Cerebellar cortex (tissue), 1 donor: ENCODE data around the gene NAA25.
A peak's percentile ranks its signal among the peaks of the same experiment; 100 is the strongest.
"Not testable (repeated sequence)": the region's sequence is repeated elsewhere in the genome, so short reads cannot be mapped to it uniquely, and the experiment has no call there.

Experiments used
- DNase-seq: peaks from one replicate; pipeline ENCODE4 v3.0.0-alpha.2; 2015; ENCODE audit warnings: low spot score

The NAA25 gene

DNA sequence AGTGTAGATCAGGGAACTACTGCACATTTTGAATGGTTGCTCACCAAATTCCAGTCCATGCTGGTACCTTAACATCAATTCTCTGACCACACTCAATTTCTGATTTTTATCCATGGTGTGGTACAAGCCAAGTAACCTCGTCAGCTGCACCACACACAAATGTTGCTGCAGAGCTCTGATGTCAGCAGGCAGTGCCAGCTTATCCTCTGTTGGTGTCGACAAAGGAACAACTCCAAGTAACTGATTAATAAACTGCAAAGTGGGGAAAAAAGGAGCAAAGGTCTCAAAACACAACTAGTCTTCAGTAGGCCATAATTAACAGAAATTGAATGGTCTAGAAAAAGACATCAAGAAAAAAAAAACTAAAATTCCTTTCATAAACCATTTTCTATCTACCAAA, 47.4 kb downstream of the NAA25 start:
- DNase-seq, result no peak

DNA sequence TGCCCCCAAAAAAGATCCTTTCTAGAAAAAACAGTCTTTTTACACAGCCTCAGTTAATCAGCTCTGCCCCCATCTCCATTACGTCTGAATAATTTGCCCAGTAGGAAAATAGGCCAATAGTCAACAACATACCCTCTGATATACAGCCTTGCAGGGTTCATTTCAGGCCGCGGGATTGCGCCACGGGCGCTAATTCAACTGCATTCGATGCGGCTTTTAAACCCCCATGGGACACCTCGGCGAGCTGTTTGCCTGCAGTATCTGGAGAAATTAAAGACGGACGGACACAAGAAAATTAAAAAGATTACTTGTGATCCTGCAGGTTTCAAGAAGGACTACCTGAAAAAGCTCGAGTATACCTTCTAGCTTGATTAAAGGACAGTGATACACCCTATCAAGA, 59.2 kb downstream of the NAA25 start:
- no peak for DNase-seq

DNA sequence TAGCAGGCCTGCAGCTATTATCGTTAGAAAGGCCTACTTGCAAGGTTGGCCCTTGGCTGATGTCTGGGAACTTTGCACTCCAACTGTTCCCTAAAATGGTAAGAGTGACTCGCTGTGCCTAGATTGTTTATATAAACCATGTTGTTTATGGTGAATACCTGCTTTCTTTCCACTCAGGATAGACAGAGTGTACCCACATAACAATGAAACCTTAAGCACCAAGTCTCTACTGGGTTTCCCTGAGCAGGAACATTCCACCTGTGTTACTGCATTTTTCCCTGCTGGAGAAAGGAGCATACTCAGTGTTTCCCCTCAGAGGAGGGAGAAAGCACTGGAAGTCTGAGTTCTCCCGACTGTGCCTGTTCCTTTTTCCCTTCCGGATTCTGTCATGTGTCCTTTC, 62.6 kb downstream of the NAA25 start:
- no peak for DNase-seq

DNA sequence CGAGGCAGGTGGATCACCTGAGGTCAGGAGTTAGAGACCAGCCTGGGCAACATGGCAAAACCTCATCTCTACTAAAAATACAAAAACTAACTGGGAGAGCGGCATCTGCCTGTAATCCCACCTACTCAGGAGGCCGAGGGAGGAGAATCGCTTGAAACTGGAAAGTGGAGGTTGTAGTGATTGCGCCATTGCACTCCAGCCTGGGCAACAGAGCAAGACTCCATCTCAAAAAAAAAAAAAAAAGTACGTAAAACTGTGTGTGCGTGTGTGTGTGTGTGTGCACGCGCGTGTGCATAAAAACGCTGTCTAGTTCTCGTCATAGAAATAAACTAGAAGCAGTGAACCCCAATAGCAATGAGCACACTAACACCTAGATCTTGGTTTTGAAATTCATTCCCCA, 72.0 kb downstream of the NAA25 start:
- not testable (repeated sequence) for DNase-seq

DNA sequence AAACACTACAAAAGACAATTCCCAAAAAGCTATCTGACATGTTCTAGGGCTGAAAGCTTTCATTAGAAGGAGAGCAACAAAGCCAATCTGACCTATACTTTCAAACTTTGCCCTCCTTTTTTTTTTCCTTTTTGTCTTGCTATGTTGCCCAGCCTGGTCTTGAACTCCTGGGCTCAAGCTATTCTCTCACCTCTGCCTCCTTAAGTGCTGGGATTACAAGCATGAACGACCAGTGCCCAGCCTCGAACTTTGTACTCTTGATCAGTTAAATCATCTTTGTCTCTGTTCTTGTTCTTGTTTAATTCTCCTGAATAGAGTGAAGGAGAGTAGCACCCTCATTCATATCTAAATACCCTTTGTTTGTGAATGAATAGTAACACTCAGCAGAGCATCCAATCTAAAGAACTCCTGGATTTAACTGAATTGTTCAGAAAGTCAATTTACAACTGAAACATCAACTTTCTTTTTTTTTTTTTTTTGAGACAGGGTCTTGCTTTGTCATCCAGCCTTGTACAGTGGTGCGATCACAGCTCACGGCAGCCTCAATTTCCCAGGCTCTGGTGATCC, 73.3 kb downstream of the NAA25 start:
- no peak for DNase-seq

DNA sequence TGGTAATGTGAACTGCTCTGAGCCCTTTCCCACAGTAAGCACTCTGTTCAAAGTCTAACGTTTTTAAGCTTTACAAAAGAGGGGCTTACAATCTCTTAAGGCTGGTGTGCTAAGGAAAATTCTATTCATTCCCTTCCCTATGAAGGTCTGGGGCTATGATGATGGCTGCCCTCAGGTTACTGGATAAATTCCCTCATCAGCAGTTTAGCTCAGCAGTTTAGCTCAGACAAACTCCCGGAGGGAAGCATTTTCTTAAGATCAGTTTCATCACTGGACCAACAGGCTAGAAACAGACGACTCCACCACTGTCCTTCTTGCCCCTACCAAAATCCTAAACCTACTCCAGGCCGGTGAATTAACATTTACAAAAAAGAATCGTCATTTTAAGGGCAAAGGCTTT, 76.3 kb downstream of the NAA25 start:
- no peak for DNase-seq

DNA sequence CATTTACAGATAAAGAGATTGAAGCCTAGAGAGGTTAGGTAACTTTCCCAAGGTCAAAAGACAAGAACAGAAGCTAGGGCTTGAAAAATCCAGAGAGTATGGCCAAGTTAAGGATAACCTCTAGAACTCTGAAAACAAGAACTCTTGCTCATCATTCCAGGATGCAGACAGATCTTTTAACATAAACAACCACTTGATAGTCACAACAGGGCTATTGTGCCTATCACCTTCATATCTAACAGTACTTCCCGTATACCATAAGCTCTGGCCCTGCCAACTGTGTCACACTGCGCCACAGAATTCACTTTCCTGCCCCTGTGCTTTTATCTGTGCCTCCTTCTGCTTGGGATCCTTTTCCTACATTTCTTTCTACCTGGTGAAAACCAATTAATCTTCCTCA, 77.1 kb downstream of the NAA25 start:
- no peak for DNase-seq

DNA sequence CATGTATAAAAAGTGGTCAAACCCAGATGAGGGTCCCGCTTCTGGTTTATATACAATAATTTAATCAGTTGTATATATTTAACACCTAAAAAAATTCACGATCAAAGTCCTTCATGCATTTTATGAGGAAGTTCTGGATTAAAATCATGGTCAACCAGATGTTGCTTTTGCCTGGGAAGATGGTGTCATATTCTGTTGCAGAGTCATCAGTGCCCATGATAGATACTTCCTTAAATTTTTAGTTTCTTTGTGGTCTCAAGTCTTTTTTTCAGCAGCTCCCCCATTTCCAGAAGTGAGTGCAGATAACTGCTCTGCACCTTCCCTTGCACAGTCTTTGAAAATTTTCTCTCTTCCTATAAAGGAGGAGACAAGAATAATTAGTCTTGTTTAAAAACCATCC, 79.3 kb downstream of the NAA25 start:
- no peak for DNase-seq

DNA sequence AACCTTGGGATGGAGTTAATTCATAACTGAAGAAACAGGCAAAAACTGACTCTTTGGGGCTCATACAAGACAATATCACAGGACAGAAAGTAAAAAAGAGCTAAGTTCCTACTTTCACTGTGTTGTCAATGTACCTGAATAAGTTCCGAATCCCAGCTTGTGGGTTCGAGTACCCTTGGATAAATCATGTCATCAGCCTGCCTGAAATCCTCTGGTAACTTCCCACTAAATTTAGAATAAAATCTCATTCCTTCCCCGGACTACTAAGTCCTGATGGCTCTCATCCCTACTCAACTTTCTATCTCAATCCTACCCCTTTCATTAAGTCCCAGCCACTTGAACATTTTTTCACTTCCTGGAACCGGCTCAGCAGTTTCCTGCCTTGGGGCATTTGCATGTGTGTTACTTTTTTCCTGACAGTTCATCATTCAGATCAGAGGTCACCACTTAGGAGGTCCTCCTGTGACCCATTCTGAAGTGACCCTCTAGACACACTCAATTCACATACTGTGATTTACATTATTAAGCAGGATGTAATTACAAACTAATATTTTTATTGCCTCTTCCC, 82.7 kb downstream of the NAA25 start:
- DNase-seq, result no peak

DNA sequence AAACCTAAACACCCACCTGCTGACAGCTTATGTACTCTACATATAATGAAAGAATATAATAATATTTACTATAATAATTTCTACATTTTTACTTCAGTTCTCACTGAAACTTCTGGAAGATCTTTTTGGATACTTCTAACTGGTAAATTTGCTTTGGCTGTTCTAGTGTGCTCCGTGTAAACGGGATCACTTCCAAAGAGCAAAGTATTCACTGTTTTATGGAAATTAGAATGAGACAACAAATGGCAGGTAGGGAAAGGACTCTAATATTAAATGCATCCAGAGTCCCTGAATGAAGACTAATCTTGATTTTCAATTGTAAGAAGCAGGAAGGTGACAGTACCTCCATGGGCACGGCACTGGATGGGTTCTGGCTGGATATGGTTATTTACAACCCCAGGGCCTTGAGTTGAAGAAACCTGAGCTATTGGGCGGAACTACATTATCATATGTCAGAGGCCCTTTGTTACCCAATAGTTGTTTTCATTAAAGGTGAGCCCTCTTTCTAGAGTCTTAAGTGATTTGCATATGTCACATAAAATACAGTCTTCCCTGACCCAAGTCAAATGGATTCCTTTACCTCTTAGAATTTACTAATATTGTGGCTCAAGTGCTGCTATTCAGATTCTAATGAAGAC, 84.7 kb downstream of the NAA25 start:
- no peak for DNase-seq

DNA sequence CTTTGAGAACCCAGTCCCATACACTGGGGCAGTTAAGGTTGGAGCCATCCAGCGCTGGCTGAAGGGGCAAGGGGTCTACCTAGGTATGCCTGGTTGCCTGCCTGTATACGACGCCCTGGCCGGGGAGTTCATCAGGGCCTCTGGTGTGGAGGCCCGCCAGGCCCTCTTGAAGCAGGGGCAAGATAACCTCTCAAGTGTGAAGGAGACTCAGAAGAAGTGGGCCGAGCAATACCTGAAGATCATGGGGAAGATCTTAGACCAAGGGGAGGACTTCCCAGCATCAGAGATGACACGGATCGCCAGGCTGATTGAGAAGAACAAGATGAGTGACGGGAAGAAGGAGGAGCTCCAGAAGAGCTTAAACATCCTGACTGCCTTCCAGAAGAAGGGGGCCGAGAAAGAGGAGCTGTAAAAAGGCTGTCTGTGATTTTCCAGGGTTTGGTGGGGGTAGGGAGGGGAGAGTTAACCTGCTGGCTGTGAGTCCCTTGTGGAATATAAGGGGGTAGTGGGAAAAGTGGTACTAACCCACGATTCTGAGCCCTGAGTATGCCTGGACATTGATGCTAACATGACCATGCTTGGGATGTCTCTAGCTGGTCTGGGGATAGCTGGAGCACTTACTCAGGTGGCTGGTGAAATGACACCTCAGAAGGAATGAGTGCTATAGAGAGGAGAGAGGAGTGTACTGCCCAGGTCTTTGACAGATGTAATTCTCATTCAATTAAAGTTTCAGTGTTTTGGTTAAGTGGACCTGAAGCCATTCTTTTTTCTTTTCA, 86.2 kb downstream of the NAA25 start:
- no peak for DNase-seq

DNA sequence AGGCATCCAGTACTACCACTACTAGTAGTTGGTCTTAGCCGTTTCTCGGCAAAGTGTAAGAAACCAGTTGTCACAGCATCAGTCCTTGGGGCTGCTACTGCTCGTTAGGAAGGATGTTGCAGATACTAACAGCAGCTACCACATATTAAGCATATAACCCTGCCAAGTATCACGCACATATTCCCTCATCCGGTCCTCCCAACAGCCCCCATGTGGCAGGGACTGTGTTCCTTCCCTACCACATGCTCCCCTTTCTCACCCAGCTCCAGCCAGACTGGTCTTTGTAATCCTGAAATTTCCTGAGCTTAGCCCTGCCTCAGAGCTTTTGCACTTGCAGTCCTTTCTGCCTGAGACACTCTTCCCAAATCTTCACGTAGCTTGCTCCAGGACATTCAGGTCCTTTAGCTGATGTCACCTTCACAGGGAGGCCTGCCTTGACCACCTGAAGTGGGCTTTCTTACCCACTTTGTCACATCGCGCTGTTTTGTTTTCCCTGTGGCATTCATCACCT, 87.6 kb downstream of the NAA25 start:
- no peak for DNase-seq

DNA sequence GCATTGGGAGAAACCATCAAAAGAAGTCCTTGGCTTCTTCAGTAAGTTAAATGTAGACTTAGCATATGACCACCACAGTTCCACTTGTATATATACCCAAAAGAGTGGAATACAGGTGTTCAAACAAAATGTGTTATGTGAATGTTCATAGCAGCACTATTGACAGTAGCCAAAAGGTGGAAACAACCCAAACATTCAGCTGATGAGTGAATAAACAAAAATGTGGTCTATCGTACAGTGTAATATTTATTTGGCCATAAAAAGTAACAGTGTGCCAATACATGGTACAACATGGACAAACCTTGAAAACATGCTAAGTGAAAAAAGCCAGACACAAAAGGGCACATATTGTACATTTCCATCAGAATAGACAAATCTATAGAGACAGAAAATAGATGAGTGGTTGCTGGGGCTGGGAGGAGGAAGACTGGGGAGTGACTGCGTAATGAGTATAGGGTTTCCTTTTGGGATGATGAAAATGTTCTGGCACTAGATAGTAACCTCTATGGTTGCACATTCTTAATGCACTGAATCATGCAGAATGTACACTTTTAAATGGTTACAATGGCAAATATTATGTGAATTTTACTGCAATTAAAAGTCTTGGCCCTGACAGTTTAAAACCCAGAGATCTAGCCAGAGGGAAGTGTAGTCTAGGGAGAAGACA, 89.9 kb downstream of the NAA25 start:
- DNase-seq, result no peak

DNA sequence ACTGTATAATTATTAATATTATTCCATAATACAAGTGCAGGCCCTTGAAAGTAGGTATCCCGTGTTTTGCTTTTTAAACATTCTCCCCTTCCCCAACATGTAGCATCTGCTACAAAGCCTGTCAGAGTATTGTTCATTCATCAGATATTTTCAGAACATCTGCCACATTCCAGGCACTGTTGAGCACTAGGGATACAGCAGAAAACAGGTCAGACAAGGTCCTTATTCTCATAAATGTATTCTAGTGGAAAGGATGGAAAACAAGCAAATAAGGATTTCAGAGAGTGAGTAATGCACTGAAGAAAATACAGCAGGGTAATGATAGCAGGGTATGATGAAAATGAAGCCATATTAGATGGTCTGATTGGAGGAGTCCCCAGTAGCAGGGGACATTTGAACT, 91.5 kb downstream of the NAA25 start:
- no peak for DNase-seq

DNA sequence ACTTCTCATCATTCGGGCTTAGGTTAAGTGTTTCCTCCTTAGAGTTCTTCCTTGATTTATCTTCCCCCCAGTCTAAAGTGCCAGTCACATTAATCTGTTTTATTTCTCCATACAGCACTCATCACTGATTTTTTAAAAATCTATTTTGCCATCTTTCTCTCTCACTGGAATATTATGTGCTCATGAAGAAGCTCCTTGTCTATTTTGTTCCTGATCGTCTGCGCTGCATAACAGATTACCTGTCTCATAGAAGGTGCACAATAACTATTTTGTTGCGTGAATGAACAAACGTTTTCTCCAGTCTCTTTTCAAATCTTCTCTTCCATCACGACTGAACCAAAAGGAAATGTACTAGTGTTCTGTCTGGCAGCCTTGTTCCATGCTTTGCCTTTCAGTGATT, 92.6 kb downstream of the NAA25 start:
- no peak for DNase-seq

DNA sequence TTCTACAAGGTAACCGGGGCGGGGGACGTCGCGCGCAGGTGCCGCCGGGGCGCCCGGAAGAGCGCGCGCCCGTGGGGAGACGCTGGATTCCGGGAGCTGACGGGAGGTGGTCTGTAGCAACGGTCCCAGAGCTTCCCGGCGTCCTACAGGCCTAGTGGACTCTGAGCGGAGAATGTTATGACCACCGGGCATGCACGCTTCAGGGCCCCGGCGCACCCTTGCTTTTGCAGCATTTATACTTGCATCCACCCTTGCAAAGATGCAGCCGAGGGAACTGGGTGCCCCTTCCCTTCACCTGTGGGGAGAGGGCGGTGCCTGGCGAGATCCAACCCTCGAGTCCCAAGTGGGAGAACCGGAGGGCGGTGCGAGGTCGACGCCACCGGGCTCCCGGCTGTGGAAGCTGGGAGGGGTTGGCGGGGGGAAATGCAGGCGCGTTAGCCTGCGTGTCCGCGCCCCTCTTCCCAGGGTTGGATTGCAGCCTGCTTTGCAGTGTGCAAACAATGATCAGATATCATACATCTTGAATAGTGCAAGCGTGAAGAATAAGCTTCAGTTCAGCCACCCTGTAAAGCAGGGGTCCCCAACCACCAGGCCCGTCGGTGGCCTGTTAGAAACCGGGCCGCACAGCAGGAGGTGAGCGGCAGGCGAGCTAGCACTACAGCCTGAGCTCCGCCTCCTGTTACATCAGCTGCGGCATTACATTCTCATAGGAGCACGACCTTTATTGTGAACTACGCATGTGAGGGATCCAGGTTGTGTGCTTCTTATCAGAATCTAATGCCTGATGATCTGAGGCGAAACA, 94.8 kb downstream of the NAA25 start:
- DNase-seq, result peak; percentile 89

DNA sequence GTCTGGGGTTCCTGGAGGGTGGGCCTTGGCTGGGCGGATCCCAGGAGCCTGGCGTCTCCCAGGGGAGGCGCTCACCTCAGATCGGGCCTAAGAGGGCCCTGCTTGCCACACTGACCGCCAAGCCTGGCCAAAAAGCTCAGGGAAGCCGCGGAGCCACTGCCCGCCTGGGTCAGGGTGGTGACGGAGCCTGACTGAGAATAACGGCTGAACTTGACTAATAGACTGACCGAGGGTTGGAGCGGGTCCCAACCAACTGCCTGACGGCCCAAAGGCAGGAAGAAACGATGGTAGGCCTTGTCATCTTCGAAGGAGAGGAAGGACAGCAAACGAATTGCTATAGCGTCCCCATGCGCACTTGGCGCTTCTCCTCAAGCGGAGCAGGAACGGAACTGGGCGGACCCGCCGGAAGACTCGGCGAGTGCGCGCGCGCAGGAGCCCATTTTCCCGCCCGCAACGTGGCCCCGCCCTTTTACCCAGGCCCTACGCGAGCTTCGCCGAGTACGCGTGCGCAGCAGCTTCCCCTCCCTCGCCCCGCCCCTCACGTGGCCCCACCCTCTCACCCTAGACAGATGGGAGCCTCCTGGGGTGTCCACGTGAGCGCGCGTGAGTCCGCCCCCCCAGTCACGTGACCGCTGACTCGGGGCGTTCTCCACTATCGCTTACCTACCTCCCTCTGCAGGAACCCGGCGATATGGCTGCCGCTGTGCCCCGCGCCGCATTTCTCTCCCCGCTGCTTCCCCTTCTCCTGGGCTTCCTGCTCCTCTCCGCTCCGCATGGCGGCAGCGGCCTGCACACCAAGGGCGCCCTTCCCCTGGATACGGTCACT, 95.6 kb downstream of the NAA25 start, which contains the start of the genes ERP29 and TMEM116:
TSS of gene ERP29 (plus strand) at position 652 of the 826 bp plus-strand sequence. CDS start at position 692, 40 bp downstream.
TSS of gene TMEM116 (minus strand) at position 391 of the 826 bp plus-strand sequence. CDS start 7,895 bp downstream, outside the sequence.
- DNase-seq, result peak; percentile 98

DNA sequence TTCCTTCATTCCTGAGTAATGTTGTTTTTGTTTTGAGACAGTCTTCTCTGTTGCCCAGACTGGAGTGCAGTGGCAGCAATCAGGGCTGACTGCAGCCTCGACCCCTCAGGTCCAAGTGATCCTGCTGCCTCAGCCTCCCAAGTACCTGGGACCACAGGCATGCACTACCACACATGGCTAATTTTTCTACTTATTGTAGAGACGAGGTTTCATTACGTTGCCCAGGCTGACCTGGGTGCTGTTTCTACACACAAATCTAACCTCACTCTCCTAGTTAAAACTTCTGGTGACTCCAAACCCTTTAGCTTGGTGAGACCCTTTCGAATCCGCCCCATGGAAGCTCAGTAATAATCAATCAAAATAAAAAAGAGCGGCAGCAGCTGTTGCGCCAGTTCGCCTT, 96.9 kb downstream of the NAA25 start:
- DNase-seq, result no peak

DNA sequence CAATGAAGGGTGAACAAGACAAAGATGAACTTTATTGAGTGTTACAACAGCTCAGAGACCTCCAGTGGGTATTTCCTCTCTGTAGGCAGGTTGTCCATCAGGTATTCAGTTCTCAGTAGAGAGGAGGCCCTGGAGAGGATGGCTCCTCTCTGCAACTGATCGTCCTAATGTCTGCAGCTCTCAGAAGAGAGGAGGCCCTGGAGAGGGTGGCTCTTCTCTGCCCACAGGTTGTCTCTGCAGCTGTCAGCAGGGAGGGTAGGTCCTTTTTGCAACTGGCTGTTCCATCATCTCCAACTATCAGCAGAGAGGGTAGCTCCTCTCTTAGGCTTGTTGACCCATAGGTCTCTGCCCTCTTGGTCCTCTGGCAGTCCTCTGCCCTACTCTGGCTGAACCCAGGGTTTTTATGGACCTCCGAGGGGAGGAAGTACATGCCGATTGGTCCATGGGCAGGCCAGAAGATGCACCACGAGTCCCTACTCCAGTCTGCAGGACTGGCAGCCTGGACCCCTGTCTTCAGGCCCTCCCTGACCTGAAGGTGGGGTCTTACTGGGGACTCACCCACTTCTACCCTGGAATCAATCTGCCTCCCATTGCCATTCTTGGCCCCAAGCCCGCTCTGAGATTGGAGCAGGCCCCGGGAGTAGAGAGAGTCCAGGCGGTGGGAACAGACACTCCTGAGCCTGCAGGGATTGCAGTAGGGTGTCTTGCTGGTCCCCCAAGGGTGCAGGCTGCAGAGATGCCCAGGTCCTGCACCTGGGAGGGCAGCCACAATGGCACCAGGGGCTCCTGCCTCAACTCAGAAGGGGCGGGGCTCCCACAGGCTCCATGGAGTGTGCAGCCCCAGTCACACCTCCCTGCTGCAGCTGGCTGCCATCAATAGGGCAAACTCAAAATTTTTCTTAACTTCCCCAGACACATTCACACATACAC, 97.9 kb downstream of the NAA25 start:
- DNase-seq, result no peak
